ENCODE measurements around the gene ITGB1. TPM values are rescaled to one million over a fixed set of nuclear protein-coding genes. Genes with fewer than 3 reads are reported as not detected.

Gene ITGB1
- total and polyA plus RNA-seq, 4 experiments from 2014 or later: 420 to 758 (median 535) TPM

DNA sequence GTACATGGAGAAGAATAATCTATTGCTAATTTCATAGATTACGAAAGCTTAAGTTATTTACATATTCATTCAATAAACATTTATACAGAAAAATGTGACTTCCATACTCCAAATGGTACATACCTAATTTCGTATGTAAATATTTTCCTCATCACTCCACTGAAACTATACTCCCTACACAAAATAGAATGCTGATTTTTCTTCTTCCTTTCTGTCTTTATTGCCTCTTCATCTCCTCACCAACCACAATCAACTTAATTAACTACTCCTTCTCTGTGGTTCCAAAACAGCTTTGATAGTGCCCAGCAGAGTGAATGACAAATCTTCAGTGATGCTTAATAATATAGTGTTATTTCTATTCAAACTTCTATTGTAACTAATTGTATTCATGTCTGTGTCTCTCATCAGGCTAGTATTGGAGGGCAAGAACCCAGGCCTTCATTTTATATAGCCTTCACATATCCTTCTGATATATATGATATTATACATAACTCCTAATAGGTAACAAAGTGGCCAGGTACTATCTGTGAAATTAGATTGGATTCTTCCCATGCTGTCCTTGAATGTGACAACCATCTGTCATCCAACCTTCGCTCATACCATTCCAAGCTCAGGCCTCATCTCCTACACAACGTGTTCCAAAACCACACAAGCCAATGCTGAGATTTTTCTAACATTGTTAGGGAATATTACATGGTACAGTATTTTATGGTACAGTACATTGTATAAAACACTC lies 5.3 kb downstream of the ITGB1 start:
- DNase-seq: no peak
- Histone ChIP-seq H3K4me1 (ENCODE audit: insufficient read depth, low read length) (peaks cover 80% of the 10 kb centered on the region), H3K27me3 (ENCODE audit: insufficient read depth, low read length) (no peaks in the 10 kb centered on the region), H3K36me3 (ENCODE audit: insufficient read depth, low read length) (no peaks in the 10 kb centered on the region), H3K9me3 (ENCODE audit: control insufficient read depth in 1 of 2, low read length in 2 of 2) (no peaks in the 10 kb centered on the region), H3K4me3 (ENCODE audit: low read length in 2 of 2) (peak overlapping the region in 1 of 2 donors; percentile 80), H3K27ac (ENCODE audit: low read depth, low read length) (peak overlapping the region; percentile 69)
- Mint-ChIP-seq H3K4me1 (peaks cover 61 to 77% (median 69%) of the 10 kb centered on the region in 4 donors), H3K9me3 (no peaks in the 10 kb centered on the region), H3K27me3 (no peaks in the 10 kb centered on the region), H3K27ac (peak overlapping the region; percentile 10 to 92 (median 91)), H3K36me3 (peaks cover 32 to 51% of the 10 kb centered on the region in 2 donors), H3K4me3 (peak overlapping the region; percentile 85 to 96 (median 89))
- CTCF ChIA-PET (ENCODE audit: partially characterized antibody): interaction anchor here (0.9 to 5.3 kb wide), 6 partner anchors 9 to 179 kb away, joined by 3 to 25 read pairs (median 4); no protein-coding TSS in a partner anchor
- intact Hi-C loops (cut with micrococcal nuclease): no loop called here
- POLR2A ChIA-PET (ENCODE audit: partially characterized antibody): interaction anchor here (0.7 to 10.4 kb wide), 12 partner anchors 8 to 575 kb away, joined by 3 to 131 read pairs (median 4); no protein-coding TSS in a partner anchor

DNA sequence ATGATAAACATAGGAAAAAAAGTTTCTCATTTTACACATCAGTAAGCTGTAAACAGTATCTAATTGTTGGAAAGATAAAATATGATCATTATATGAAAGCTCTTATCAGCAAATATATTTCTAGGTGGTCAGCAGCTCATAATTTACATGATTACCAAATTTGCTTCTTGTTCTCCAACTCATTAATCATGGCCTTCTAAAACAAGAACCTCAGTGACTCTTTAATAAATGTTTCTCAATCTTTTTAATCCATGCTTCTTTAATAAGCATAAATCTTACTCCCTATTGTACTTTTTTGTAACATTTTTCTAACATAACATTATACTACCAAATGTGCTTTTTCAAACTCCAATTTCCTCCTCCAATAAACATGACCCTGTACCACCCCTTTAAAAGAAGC lies 5.9 kb downstream of the ITGB1 start:
- ChIA-PET POLR2A (ENCODE audit: partially characterized antibody) (interaction anchor here (0.8 to 10.4 kb wide), 9 partner anchors 13 to 203 kb away, joined by 3 to 131 read pairs (median 4); no protein-coding TSS in a partner anchor), CTCF (ENCODE audit: partially characterized antibody) (interaction anchor here (0.9 to 1.6 kb wide), 3 partner anchors 9 to 180 kb away, joined by 3 to 4 read pairs (median 3); no protein-coding TSS in a partner anchor)
- Histone ChIP-seq H3K9me3 (ENCODE audit: control insufficient read depth in 1 of 2, low read length in 2 of 2) (no peaks in the 10 kb centered on the region), H3K27me3 (ENCODE audit: insufficient read depth, low read length) (no peaks in the 10 kb centered on the region), H3K36me3 (ENCODE audit: insufficient read depth, low read length) (no peaks in the 10 kb centered on the region), H3K27ac (ENCODE audit: low read depth, low read length) (peak overlapping the region; percentile 69), H3K4me3 (ENCODE audit: low read length in 2 of 2) (no peak overlapping the region), H3K4me1 (ENCODE audit: insufficient read depth, low read length) (peaks cover 86% of the 10 kb centered on the region)
- DNase-seq: no peak
- peaks cover 67 to 83% (median 75%) of the 10 kb centered on the region in 4 donors for H3K4me1 Mint-ChIP-seq
- H3K9me3 Mint-ChIP-seq: no peaks in the 10 kb centered on the region
- peak overlapping the region; percentile 14 to 96 (median 89) for H3K4me3 Mint-ChIP-seq
- peak overlapping the region in 6 of 7 donors; percentile 3 to 91 (median 55) for H3K27ac Mint-ChIP-seq
- H3K27me3 Mint-ChIP-seq: no peaks in the 10 kb centered on the region
- H3K36me3 Mint-ChIP-seq: peaks cover 32 to 51% of the 10 kb centered on the region in 2 donors
- intact Hi-C loops (cut with micrococcal nuclease): no loop called here

DNA sequence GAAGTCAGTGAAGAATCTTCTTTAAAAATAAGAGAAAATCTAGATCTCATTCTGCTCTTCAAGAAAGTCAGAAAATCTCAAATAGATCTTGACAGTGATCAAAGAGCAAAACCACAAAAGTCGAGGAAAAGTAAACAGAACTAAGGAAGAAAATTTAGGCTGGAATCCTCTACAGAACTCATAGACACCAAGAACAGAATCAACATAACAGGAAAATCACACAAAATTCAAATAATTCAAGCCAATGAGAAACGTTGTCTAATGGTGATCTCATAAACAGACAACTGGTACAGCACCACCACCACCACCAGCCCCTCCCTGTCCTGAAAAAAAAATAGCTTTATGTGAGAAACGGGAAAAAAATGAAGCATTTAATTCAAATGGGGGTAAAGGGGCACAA lies 6.9 kb downstream of the ITGB1 start:
- H3K4me3 Mint-ChIP-seq: peak overlapping the region; percentile 73 to 96 (median 88)
- ChIA-PET CTCF (ENCODE audit: partially characterized antibody) (interaction anchor here (0.9 to 1.4 kb wide), 3 partner anchors 30 to 58 kb away, joined by 3 to 4 read pairs (median 3); no protein-coding TSS in a partner anchor), POLR2A (ENCODE audit: partially characterized antibody) (interaction anchor here (0.9 to 10.4 kb wide), 8 partner anchors 12 to 202 kb away, joined by 3 to 131 read pairs (median 4); no protein-coding TSS in a partner anchor)
- no peak for DNase-seq
- no peaks in the 10 kb centered on the region for H3K9me3 Mint-ChIP-seq
- no peaks in the 10 kb centered on the region for H3K9me3 ChIP-seq (ENCODE audit: control insufficient read depth in 1 of 2, low read length in 2 of 2)
- no peaks in the 10 kb centered on the region for H3K36me3 ChIP-seq (ENCODE audit: insufficient read depth, low read length)
- H3K27me3 ChIP-seq (ENCODE audit: insufficient read depth, low read length): no peaks in the 10 kb centered on the region
- H3K27ac ChIP-seq (ENCODE audit: low read depth, low read length): peak overlapping the region; percentile 43
- H3K4me1 ChIP-seq (ENCODE audit: insufficient read depth, low read length): peaks cover 89% of the 10 kb centered on the region
- intact Hi-C loops (cut with micrococcal nuclease): no loop called here
- H3K27ac Mint-ChIP-seq: peak overlapping the region; percentile 52 to 91 (median 79)
- peaks cover 33 to 48% of the 10 kb centered on the region in 2 donors for H3K36me3 Mint-ChIP-seq
- no peak overlapping the region for H3K4me3 ChIP-seq (ENCODE audit: low read length in 2 of 2)
- H3K27me3 Mint-ChIP-seq: no peaks in the 10 kb centered on the region
- peaks cover 70 to 93% (median 81%) of the 10 kb centered on the region in 4 donors for H3K4me1 Mint-ChIP-seq

DNA sequence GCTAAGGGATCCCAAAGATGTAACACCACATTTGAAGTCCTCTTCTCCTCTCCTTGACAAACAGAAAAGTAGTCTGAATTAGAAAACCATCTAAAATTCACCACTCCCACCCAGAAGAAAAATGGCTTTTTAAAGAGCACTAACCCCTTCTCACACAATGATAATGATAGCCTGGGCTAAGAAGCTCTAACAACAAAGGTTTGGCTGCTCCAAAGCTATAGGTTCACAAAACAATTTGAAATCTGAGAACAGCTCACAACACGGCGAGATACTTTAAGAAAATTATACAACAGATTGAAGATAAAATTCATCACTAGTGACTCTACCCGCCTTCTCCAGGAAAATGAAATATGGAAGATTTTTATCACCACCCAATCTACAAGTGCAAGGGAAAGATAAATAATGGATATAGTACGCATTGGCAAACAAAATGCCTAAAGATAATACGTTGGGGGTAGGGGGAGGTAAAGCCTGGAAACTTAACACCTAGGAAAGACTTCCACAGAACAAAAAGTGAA lies 7.4 kb downstream of the ITGB1 start:
- H3K27ac ChIP-seq (ENCODE audit: low read depth, low read length): peak overlapping the region; percentile 43
- no peaks in the 10 kb centered on the region for H3K27me3 Mint-ChIP-seq
- DNase-seq: no peak
- H3K9me3 ChIP-seq (ENCODE audit: control insufficient read depth in 1 of 2, low read length in 2 of 2): no peaks in the 10 kb centered on the region
- CTCF ChIA-PET (ENCODE audit: partially characterized antibody): interaction anchor here (0.9 to 1.4 kb wide), 3 partner anchors 30 to 58 kb away, joined by 3 to 4 read pairs (median 3); no protein-coding TSS in a partner anchor
- H3K4me1 ChIP-seq (ENCODE audit: insufficient read depth, low read length): peaks cover 93% of the 10 kb centered on the region
- POLR2A ChIA-PET (ENCODE audit: partially characterized antibody): interaction anchor here (0.7 to 10.4 kb wide), 5 partner anchors 19 to 203 kb away, joined by 3 to 131 read pairs (median 3); no protein-coding TSS in a partner anchor
- H3K4me3 ChIP-seq (ENCODE audit: low read length in 2 of 2): peak overlapping the region in 1 of 2 donors; percentile 8
- peaks cover 72 to 96% (median 82%) of the 10 kb centered on the region in 4 donors for H3K4me1 Mint-ChIP-seq
- H3K4me3 Mint-ChIP-seq: peak overlapping the region; percentile 73 to 96 (median 88)
- H3K27ac Mint-ChIP-seq: peak overlapping the region; percentile 52 to 91 (median 79)
- no peaks in the 10 kb centered on the region for H3K36me3 ChIP-seq (ENCODE audit: insufficient read depth, low read length)
- H3K9me3 Mint-ChIP-seq: no peaks in the 10 kb centered on the region
- intact Hi-C loops (cut with micrococcal nuclease): no loop called here
- H3K36me3 Mint-ChIP-seq: peaks cover 32 to 47% of the 10 kb centered on the region in 2 donors
- H3K27me3 ChIP-seq (ENCODE audit: insufficient read depth, low read length): no peaks in the 10 kb centered on the region

GRCh38 chr10:32949221-32949678 lies 8.8 kb downstream of the ITGB1 start:
- Mint-ChIP-seq H3K4me1 (peaks cover 67 to 95% (median 79%) of the 10 kb centered on the region in 4 donors), H3K9me3 (no peaks in the 10 kb centered on the region), H3K4me3 (peak overlapping the region in 6 of 8 donors; percentile 35 to 82 (median 62)), H3K27ac (peak overlapping the region; percentile 20 to 84 (median 65)), H3K27me3 (no peaks in the 10 kb centered on the region), H3K36me3 (peaks cover 25 to 44% of the 10 kb centered on the region in 2 donors)
- POLR2A ChIA-PET (ENCODE audit: partially characterized antibody): interaction anchor here (0.6 to 1.5 kb wide), 2 partner anchors 9 to 26 kb away, joined by 3 read pairs; no protein-coding TSS in a partner anchor
- CTCF ChIA-PET (ENCODE audit: partially characterized antibody): no interaction called here
- H3K27me3 ChIP-seq (ENCODE audit: insufficient read depth, low read length): no peaks in the 10 kb centered on the region
- no peak for DNase-seq
- peaks cover 99% of the 10 kb centered on the region for H3K4me1 ChIP-seq (ENCODE audit: insufficient read depth, low read length)
- intact Hi-C loops (cut with micrococcal nuclease): no loop called here
- peak overlapping the region; percentile 43 for H3K27ac ChIP-seq (ENCODE audit: low read depth, low read length)
- no peaks in the 10 kb centered on the region for H3K36me3 ChIP-seq (ENCODE audit: insufficient read depth, low read length)
- no peak overlapping the region for H3K4me3 ChIP-seq (ENCODE audit: low read length in 2 of 2)
- no peaks in the 10 kb centered on the region for H3K9me3 ChIP-seq (ENCODE audit: control insufficient read depth in 1 of 2, low read length in 2 of 2)

- ChIA-PET POLR2A (ENCODE audit: partially characterized antibody) (interaction anchor here (0.6 to 1.8 kb wide), 6 partner anchors 8 to 168 kb away, joined by 3 to 7 read pairs (median 4); no protein-coding TSS in a partner anchor), CTCF (ENCODE audit: partially characterized antibody) (interaction anchor here (1.6 kb wide), 1 partner anchor 8 kb away, joined by 5 read pairs; no protein-coding TSS in a partner anchor)
- Histone ChIP-seq H3K4me3 (ENCODE audit: low read length in 2 of 2) (no peak overlapping the region), H3K36me3 (ENCODE audit: insufficient read depth, low read length) (no peaks in the 10 kb centered on the region), H3K4me1 (ENCODE audit: insufficient read depth, low read length) (peaks cover 99% of the 10 kb centered on the region), H3K9me3 (ENCODE audit: control insufficient read depth in 1 of 2, low read length in 2 of 2) (no peaks in the 10 kb centered on the region), H3K27me3 (ENCODE audit: insufficient read depth, low read length) (no peaks in the 10 kb centered on the region), H3K27ac (ENCODE audit: low read depth, low read length) (peak overlapping the region; percentile 43)
- DNase-seq: peak in 4 of 5 donors; percentile 35 to 71 (median 44)
- Mint-ChIP-seq H3K4me3 (peak overlapping the region; percentile 32 to 82 (median 68)), H3K27ac (peak overlapping the region; percentile 64 to 93 (median 87)), H3K27me3 (no peaks in the 10 kb centered on the region), H3K9me3 (no peaks in the 10 kb centered on the region), H3K36me3 (peaks cover 26 to 42% of the 10 kb centered on the region in 2 donors), H3K4me1 (peaks cover 66 to 95% (median 79%) of the 10 kb centered on the region in 4 donors)
- intact Hi-C loops (cut with micrococcal nuclease): loop anchor here (1.0 kb wide), 1 partner anchor 10 kb away; the partner anchor contains the start of gene ITGB1
Observed at GRCh38 chr10:32948451-32948850, 9.6 kb downstream of the ITGB1 start.

All from CD4-positive, alpha-beta memory T cell (primary cell).